ENCODE results near the gene ALX4.

The ALX4 gene

DNA sequence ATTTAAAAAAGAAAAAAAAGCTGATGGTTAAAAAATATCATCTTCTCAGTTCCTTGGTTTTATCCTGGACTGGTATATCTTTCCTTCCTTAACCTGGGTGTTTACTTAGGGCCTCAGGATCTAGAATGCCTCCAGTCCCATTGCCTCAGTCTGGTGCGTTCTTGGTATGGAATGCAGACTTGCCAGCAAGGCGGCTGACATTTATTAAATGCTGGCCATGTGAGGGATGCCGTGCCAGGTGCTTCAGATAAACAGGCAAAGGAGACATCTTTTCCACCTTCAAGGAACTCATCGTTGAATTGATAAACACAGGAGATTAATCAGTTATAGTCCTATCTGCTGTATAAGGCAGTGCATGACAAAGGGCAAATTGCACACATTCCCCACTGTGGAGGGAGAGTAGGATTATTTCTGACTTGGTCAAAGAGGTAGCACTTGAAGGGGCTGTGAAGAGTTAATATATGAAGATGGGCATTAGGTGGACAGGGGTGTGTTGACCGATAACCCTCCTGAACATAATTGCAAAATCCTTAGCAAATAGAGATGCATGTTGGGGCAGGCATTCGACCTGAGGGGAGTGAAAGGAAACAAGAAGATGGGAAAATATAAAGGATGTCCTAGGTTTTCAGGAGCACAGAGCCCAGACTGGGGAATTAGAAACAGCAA, 54.4 kb downstream of the ALX4 start:
- no peaks in the 10 kb centered on the region for H3K9me3 ChIP-seq (ENCODE audit: severe bottlenecking)
- H3K4me3 ChIP-seq (ENCODE audit: low read depth, low read length): no peak overlapping the region
- H3K27me3 ChIP-seq (ENCODE audit: insufficient read depth, low read depth, severe bottlenecking): no peaks in the 10 kb centered on the region
- no peak for DNase-seq
- no peaks in the 10 kb centered on the region for H3K36me3 ChIP-seq
- TF ChIP-seq CTCF (IDR thresholded peaks at IDR 0.05; ENCODE audit: low read depth, low read length): no peak
- no peak overlapping the region for H3K27ac ChIP-seq

DNA sequence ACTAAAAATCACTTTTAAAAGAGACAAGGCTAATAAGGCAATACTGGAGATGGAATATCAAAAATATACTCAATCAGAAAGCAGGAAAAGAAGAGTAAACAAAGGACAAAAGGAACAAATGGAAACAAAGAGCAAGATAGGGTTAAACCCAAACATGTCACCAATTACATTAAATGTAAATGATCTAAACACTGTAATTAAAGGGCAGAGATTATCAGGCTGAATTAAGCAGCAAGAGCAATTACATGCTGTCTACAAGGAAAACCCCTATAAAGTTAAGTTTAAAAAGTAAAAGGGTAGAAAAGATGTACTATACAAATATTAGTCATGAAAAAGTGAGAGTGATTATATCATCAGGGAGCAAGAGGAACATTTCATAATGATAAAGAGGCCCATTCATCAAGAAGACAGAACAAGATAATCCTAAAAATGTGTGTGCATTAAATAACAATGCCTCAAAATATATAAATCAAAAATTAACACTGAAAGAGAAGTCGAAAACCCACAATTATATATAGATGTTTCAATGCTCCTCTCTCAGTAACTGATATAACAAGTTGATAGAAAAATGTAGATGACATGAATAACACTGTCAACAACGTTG, 56.8 kb downstream of the ALX4 start:
- no peak overlapping the region for H3K4me3 ChIP-seq (ENCODE audit: low read depth, low read length)
- no peaks in the 10 kb centered on the region for H3K27me3 ChIP-seq (ENCODE audit: insufficient read depth, low read depth, severe bottlenecking)
- DNase-seq: no peak
- no peak overlapping the region for H3K27ac ChIP-seq
- TF ChIP-seq CTCF (IDR thresholded peaks at IDR 0.05; ENCODE audit: low read depth, low read length): no peak
- H3K36me3 ChIP-seq: no peaks in the 10 kb centered on the region
- H3K9me3 ChIP-seq (ENCODE audit: severe bottlenecking): no peaks in the 10 kb centered on the region

GRCh38 chr11:44250421-44250820, 59.5 kb downstream of the ALX4 start:
- DNase-seq: no peak
- H3K9me3 ChIP-seq (ENCODE audit: severe bottlenecking): no peaks in the 10 kb centered on the region
- H3K36me3 ChIP-seq: no peaks in the 10 kb centered on the region
- H3K4me3 ChIP-seq (ENCODE audit: low read depth, low read length): no peak overlapping the region
- H3K27me3 ChIP-seq (ENCODE audit: insufficient read depth, low read depth, severe bottlenecking): no peaks in the 10 kb centered on the region
- no peak overlapping the region for H3K27ac ChIP-seq
- no peak for TF ChIP-seq CTCF (IDR thresholded peaks at IDR 0.05; ENCODE audit: low read depth, low read length)

DNA sequence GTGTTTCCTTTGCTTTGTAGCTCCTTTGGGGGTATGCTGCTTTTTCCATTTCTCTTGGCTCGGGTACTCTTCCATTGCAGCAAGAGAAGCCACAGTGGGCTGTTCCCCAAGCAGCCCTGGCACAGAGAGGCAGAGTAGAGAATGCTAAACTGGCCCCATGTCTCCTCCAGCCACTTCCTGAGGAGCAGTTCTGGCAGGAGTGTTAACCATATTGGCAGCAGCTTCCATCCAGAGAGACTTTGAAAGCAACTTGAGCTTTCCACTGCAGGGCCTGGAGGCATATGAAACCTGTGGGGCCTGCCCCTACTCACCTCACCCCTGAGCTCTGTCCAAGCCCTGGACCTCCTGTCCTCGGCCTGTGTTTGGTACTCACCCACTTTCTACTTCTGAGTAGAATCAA, 61.8 kb downstream of the ALX4 start:
- no peaks in the 10 kb centered on the region for H3K27me3 ChIP-seq (ENCODE audit: insufficient read depth, low read depth, severe bottlenecking)
- peaks cover 5% of the 10 kb centered on the region for H3K36me3 ChIP-seq
- no peak overlapping the region for H3K4me3 ChIP-seq (ENCODE audit: low read depth, low read length)
- TF ChIP-seq CTCF (IDR thresholded peaks at IDR 0.05; ENCODE audit: low read depth, low read length): no peak
- no peak overlapping the region for H3K27ac ChIP-seq
- no peaks in the 10 kb centered on the region for H3K9me3 ChIP-seq (ENCODE audit: severe bottlenecking)
- no peak for DNase-seq

- DNase-seq: no peak
- Histone ChIP-seq H3K9me3 (ENCODE audit: severe bottlenecking) (no peaks in the 10 kb centered on the region), H3K4me3 (ENCODE audit: low read depth, low read length) (no peak overlapping the region), H3K36me3 (peaks cover 5% of the 10 kb centered on the region), H3K27ac (no peak overlapping the region), H3K27me3 (ENCODE audit: insufficient read depth, low read depth, severe bottlenecking) (no peaks in the 10 kb centered on the region)
- no peak for TF ChIP-seq CTCF (IDR thresholded peaks at IDR 0.05; ENCODE audit: low read depth, low read length)
Measured at GRCh38 chr11:44247508-44247907, 62.4 kb downstream of the ALX4 start.

DNA sequence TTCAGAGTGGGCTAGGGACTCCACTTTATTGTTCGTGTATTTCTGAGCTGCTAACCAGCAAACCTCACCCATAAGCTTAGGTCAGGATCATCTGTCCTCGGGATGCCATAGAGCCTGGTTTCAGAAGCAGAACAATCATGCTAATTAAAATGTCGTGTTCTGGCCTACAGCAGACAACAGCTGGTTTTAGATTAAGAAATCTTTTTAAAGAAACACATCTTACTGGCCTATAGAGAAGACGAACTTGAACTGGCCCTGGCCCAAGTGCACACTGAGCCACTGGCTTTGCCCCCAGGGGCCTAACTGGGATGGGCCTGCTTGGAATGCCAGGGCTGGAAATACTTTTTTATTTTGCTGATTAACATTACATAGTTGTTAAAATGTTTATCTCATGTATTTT, 63.2 kb downstream of the ALX4 start:
- H3K27me3 ChIP-seq (ENCODE audit: insufficient read depth, low read depth, severe bottlenecking): no peaks in the 10 kb centered on the region
- no peak overlapping the region for H3K27ac ChIP-seq
- H3K9me3 ChIP-seq (ENCODE audit: severe bottlenecking): no peaks in the 10 kb centered on the region
- no peak overlapping the region for H3K4me3 ChIP-seq (ENCODE audit: low read depth, low read length)
- DNase-seq: no peak
- H3K36me3 ChIP-seq: peaks cover 5% of the 10 kb centered on the region
- no peak for TF ChIP-seq CTCF (IDR thresholded peaks at IDR 0.05; ENCODE audit: low read depth, low read length)
